Suprapubic skin (tissue), 4 donors: ENCODE measurements around the gene ZNF277. TPM values are rescaled to one million over a fixed set of nuclear protein-coding genes. Genes with fewer than 3 reads are reported as not detected.

Source experiments
- DNase-seq, 2 donors: peaks; one replicate each; pipeline ENCODE4 v3.0.0-alpha.2; 2019; ENCODE audit warnings: low spot score in 2 of 2
- H3K27ac ChIP-seq: fragments of 200-600 bp; sonication (generic); one replicate; pipeline ENCODE4 v1.5.1; 2019
- H3K27me3 ChIP-seq: fragments of 200-600 bp; sonication (generic); one replicate; pipeline ENCODE4 v1.5.1; 2019
- H3K36me3 ChIP-seq: fragments of 200-600 bp; sonication (generic); one replicate; pipeline ENCODE4 v1.5.1; 2019
- H3K4me1 ChIP-seq: fragments of 200-600 bp; sonication (generic); one replicate; pipeline ENCODE4 v1.5.1; 2019
- H3K4me3 ChIP-seq: fragments of 200-600 bp; sonication (generic); one replicate; pipeline ENCODE4 v1.5.1; 2019; ENCODE audit warnings: mild to moderate bottlenecking
- H3K9me3 ChIP-seq: fragments of 200-600 bp; sonication (generic); one replicate; pipeline ENCODE4 v1.5.1; 2019
- EP300 ChIP-seq: sonication (generic); formaldehyde crosslinking; IDR thresholded peaks from one replicate; pipeline ENCODE4 v1.6.1; 2017; ENCODE audit warnings: antibody characterized with exemption
- POLR2A ChIP-seq, 2 donors: fragments of 450-650 bp; IDR thresholded peaks; one replicate each; pipeline ENCODE4 v1.6.1; 2017; ENCODE audit warnings: antibody characterized with exemption in 2 of 2, mild to moderate bottlenecking in 2 of 2, moderate library complexity in 2 of 2
- POLR2AphosphoS5 ChIP-seq, 3 donors: sonication (generic); formaldehyde crosslinking; IDR thresholded peaks; one replicate each; pipeline ENCODE4 v1.6.1; 2017; ENCODE audit warnings: antibody characterized with exemption in 3 of 3
- WGBS: methylation state at CpG from one replicate; pipeline ENCODE4 v1.1.5; 2018; 5-methylcytosine and 5-hydroxymethylcytosine counted together
- total RNA-seq, 4 donors: library from RNA; depleted of rRNA; stranded (reverse); fragments of >200 nt; gene quantifications; one replicate each; pipeline ENCODE4 v1.1.0, GENCODE V29; 2016
- TF ChIP-seq, protein P1 (sequence below), 2 donors: fragments of 200-600 bp in 1 of 2; fragments of 450-650 bp in 1 of 2; sonication (generic) in 1 of 2; IDR thresholded peaks; one replicate each; pipeline ENCODE4 v1.5.1; 2016 to 2019; ENCODE audit warnings: antibody characterized with exemption in 2 of 2, mild to moderate bottlenecking in 1 of 2, moderate library complexity in 1 of 2

ZNF277 gene
- total RNA-seq, 4 donors from 2014 or later = 16.5 to 31.9 (median 25.5) TPM

DNA sequence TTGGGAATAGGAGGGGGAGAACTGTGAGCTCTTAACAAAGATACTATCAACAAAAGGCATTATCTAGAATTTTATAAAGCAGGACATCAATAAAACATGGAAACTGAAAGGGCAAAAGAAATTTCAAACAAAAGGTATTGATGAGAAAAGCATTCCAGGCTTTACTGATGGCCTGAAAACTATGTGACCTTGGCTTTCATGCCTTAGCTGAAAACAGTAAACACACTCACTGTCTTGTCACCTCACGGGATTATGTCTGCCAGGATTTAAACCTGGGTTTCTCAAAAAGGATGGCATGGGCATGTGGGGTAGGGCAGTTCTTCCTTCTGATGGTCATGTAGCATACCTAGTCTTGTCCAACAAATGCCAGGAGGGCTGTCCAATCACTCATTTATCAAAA lies 23.2 kb upstream of the ZNF277 start:
- H3K27ac ChIP-seq = no peak overlapping the region
- WGBS = 100% methylated on average over 1 of the region's 1 CpG

DNA sequence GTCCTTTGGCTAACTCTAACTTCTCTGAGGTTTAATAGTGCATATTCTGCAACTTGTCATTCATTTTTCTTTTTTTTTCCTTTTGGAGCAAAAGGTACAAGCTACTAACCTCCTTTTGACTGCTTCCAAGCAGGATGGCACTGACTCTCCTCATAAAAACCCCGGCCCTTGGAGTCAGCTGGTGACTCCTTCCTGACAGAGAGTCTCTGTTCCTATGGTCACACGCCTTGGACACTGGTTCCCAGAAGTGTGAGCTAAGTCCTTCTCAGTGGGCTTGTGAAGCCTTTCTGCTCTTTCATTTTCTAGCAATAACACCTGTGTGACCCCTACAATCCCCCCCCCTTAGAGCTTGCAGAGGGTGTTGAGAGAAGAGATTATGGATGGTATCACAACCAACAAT lies 22.0 kb upstream of the ZNF277 start:
- Histone ChIP-seq H3K9me3 (no peaks in the 10 kb centered on the region), H3K4me1 (peaks cover 3% of the 10 kb centered on the region), H3K27ac (no peak overlapping the region), H3K27me3 (no peaks in the 10 kb centered on the region), H3K36me3 (no peaks in the 10 kb centered on the region), H3K4me3 (no peak overlapping the region)
- TF ChIP-seq, protein P1, sequence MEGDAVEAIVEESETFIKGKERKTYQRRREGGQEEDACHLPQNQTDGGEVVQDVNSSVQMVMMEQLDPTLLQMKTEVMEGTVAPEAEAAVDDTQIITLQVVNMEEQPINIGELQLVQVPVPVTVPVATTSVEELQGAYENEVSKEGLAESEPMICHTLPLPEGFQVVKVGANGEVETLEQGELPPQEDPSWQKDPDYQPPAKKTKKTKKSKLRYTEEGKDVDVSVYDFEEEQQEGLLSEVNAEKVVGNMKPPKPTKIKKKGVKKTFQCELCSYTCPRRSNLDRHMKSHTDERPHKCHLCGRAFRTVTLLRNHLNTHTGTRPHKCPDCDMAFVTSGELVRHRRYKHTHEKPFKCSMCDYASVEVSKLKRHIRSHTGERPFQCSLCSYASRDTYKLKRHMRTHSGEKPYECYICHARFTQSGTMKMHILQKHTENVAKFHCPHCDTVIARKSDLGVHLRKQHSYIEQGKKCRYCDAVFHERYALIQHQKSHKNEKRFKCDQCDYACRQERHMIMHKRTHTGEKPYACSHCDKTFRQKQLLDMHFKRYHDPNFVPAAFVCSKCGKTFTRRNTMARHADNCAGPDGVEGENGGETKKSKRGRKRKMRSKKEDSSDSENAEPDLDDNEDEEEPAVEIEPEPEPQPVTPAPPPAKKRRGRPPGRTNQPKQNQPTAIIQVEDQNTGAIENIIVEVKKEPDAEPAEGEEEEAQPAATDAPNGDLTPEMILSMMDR (IDR thresholded peaks at IDR 0.05) = no peak
- TF ChIP-seq POLR2A (IDR thresholded peaks at IDR 0.05) = no peak
- no peak for TF ChIP-seq EP300
- TF ChIP-seq POLR2AphosphoS5 (IDR thresholded peaks at IDR 0.05) = no peak
- DNase-seq = no peak
- WGBS = 94% methylated on average over 2 of the region's 2 CpGs

More for the DNA sequence above, 23.2 kb upstream of the ZNF277 start:
- no peak overlapping the region for H3K4me3 ChIP-seq
- TF ChIP-seq POLR2AphosphoS5 (IDR thresholded peaks at IDR 0.05) = no peak
- TF ChIP-seq POLR2A (IDR thresholded peaks at IDR 0.05) = no peak
- TF ChIP-seq, protein P1 (IDR thresholded peaks at IDR 0.05) = no peak
- no peak for TF ChIP-seq EP300
- peaks cover 3% of the 10 kb centered on the region for H3K4me1 ChIP-seq
- no peaks in the 10 kb centered on the region for H3K9me3 ChIP-seq
- H3K36me3 ChIP-seq = no peaks in the 10 kb centered on the region
- H3K27me3 ChIP-seq = no peaks in the 10 kb centered on the region
- DNase-seq = no peak

DNA sequence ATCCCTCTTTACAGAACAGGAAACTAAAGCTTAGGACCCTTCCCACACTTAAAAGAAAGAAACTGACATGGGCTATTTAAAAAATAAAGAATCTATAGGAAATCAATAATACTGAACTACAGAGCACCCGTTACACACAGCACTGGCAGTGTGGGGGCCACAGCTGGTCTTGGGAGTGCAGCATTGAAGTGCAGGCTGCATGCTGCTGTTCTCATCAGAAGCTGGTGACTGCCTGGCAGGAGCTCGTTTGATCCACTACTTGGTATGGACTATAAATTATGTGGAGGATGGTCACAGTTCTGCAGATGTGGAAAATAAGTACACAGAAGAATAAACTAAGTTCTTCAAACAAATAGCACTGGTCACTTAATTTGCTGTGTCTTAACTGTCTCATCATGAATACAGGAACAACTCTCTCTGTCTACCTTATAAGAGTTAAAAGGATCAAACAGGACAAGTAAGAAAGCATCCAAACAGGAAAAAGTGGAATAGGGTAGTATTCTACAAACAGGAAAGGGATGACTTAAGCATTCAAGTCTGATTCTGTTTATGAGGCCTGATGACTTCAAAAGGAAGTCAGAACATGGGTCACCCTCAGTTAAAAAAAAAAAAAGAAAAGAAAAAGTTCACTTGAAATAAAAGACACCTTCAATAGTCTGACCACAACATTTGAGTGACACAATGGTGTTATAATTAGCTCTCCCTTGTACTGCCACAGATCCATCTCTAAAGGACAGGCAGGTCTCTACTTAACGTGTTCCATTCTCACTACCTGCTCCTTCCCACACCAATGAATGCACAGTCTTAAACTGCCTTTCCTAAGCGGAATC lies 21.3 kb upstream of the ZNF277 start:
- Histone ChIP-seq H3K4me3 (no peak overlapping the region), H3K4me1 (peaks cover 3% of the 10 kb centered on the region), H3K36me3 (no peaks in the 10 kb centered on the region), H3K9me3 (no peaks in the 10 kb centered on the region), H3K27ac (no peak overlapping the region), H3K27me3 (no peaks in the 10 kb centered on the region)
- 67% methylated on average over 4 of the region's 4 CpGs for WGBS
- no peak for DNase-seq
- TF ChIP-seq POLR2AphosphoS5 (IDR thresholded peaks at IDR 0.05) = no peak
- TF ChIP-seq, protein P1 (IDR thresholded peaks at IDR 0.05) = no peak
- TF ChIP-seq EP300 = no peak
- TF ChIP-seq POLR2A (IDR thresholded peaks at IDR 0.05) = no peak

DNA sequence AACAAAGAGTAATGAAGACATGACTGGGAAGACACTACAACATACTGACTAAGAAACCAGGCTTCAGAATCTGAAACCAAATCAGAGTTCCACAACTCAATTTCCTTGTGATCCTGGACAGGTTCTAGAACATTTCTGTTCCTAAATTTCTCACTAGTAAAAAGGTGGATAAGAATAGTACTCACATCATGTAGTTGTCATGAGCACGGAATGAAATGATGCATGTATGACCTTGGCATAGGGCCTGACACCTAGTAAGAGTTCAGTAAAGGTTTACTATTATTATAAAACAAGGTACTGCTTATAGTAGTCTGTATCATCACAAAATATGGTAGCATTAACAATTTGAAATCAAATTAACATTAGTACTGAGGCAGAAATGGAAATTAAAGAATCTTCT lies 20.2 kb upstream of the ZNF277 start:
- no peaks in the 10 kb centered on the region for H3K9me3 ChIP-seq
- DNase-seq = no peak
- TF ChIP-seq POLR2A (IDR thresholded peaks at IDR 0.05) (no peak), POLR2AphosphoS5 (IDR thresholded peaks at IDR 0.05) (no peak), EP300 (no peak)
- TF ChIP-seq, protein P1 (IDR thresholded peaks at IDR 0.05) = no peak
- WGBS = 66% methylated on average over 1 of the region's 1 CpG
- H3K27me3 ChIP-seq = no peaks in the 10 kb centered on the region
- H3K4me3 ChIP-seq = no peak overlapping the region
- H3K4me1 ChIP-seq = peaks cover 3% of the 10 kb centered on the region
- no peaks in the 10 kb centered on the region for H3K36me3 ChIP-seq
- H3K27ac ChIP-seq = no peak overlapping the region

DNA sequence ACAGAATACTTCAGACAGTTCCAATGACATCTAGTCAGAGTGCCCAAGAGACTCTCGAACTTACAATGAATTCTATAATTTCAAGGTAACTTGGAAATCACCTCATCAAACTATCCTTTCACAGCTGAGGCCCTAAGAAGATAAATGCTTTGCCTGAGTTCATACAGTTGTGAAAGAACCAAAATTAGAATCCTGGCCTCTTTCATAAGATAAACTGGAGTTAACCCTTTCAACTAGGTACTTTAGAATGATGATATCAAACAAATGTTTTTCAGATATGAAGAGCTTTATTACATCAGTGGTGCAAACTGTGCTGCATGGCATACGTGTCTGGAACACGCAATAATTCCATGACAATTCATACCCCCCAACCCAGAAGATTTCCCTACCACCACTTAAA lies 18.2 kb upstream of the ZNF277 start:
- TF ChIP-seq, protein P1 (IDR thresholded peaks at IDR 0.05) = no peak
- no peak for TF ChIP-seq POLR2AphosphoS5 (IDR thresholded peaks at IDR 0.05)
- no peak for TF ChIP-seq POLR2A (IDR thresholded peaks at IDR 0.05)
- no peak for TF ChIP-seq EP300
- Histone ChIP-seq H3K36me3 (no peaks in the 10 kb centered on the region), H3K4me1 (peaks cover 3% of the 10 kb centered on the region), H3K27ac (no peak overlapping the region), H3K27me3 (no peaks in the 10 kb centered on the region), H3K9me3 (no peaks in the 10 kb centered on the region), H3K4me3 (no peak overlapping the region)
- 94% methylated on average over 3 of the region's 3 CpGs for WGBS
- no peak for DNase-seq
